PC-3 (cell line): Measurements from ENCODE around the gene XCL2.

Experiments
- EZH2 ChIP-seq: fragments of 300-600 bp; sonication (generic); IDR thresholded peaks from one replicate; pipeline ENCODE4 v1.6.1; 2017; ENCODE audit warnings: antibody characterized with exemption, mild to moderate bottlenecking, low read length; ENCODE audit not compliant: unreplicated experiment
- TF ChIP-seq, protein P1 (sequence below): fragments of 300-600 bp; sonication (generic); conservative IDR thresholded peaks from 2 replicates; pipeline ENCODE4 v1.5.1; 2017; ENCODE audit warnings: antibody characterized with exemption, low read depth, mild to moderate bottlenecking, low read length

GRCh38 chr1:168520052-168520751 lies 23.6 kb downstream of the XCL2 start:
- no peak for TF ChIP-seq EZH2
- TF ChIP-seq, protein P1, sequence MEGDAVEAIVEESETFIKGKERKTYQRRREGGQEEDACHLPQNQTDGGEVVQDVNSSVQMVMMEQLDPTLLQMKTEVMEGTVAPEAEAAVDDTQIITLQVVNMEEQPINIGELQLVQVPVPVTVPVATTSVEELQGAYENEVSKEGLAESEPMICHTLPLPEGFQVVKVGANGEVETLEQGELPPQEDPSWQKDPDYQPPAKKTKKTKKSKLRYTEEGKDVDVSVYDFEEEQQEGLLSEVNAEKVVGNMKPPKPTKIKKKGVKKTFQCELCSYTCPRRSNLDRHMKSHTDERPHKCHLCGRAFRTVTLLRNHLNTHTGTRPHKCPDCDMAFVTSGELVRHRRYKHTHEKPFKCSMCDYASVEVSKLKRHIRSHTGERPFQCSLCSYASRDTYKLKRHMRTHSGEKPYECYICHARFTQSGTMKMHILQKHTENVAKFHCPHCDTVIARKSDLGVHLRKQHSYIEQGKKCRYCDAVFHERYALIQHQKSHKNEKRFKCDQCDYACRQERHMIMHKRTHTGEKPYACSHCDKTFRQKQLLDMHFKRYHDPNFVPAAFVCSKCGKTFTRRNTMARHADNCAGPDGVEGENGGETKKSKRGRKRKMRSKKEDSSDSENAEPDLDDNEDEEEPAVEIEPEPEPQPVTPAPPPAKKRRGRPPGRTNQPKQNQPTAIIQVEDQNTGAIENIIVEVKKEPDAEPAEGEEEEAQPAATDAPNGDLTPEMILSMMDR = no peak
